ENCODE measurements around the gene IRF2BPL.

- TF ChIP-seq CTCF (IDR thresholded peaks at IDR 0.05) (no peak), POLR2A (IDR thresholded peaks at IDR 0.05) (no peak)
Measured at GRCh38 chr14:77066578-77067172, 38.2 kb upstream of the IRF2BPL start.

Data from body of pancreas (tissue), 4 donors.